HepG2 (cell line): ENCODE data around the gene TRIM31. TPM values are rescaled to one million over a fixed set of nuclear protein-coding genes. Genes with fewer than 3 reads are reported as not detected.

ENCODE experiments used
- ARNT ChIP-seq: fragments of 450-650 bp; IDR thresholded peaks from 2 replicates; pipeline ENCODE4 v1.6.1; 2017
- BATF2 ChIP-seq: sonication (generic); formaldehyde crosslinking; IDR thresholded peaks from 2 replicates; pipeline ENCODE4 v1.8.0; 2022; ENCODE audit warnings: mild to moderate bottlenecking, missing genetic modification reagents, moderate library complexity
- BCLAF1 ChIP-seq: fragments of 450-650 bp; IDR thresholded peaks from 2 replicates; pipeline ENCODE4 v1.6.1; 2017; ENCODE audit warnings: mild to moderate bottlenecking
- FOXK1 ChIP-seq: sonication (generic); formaldehyde crosslinking; IDR thresholded peaks from 2 replicates; pipeline ENCODE4 v1.4.0; 2020; ENCODE audit warnings: low read depth, missing genetic modification reagents, borderline replicate concordance
- GPN1 ChIP-seq: sonication (generic); formaldehyde crosslinking; IDR thresholded peaks from 2 replicates; pipeline ENCODE4 v1.5.1; 2020; ENCODE audit warnings: missing genetic modification reagents, borderline replicate concordance
- KMT2B ChIP-seq: IDR thresholded peaks from 2 replicates; pipeline ENCODE4 v1.6.1; 2016; ENCODE audit warnings: missing genetic modification reagents, missing compliant biosample characterization
- MBNL3 ChIP-seq: fragments of 250-450 bp; sonication (Bioruptor Pico); conservative IDR thresholded peaks from 2 replicates; pipeline ENCODE4 v1.8.0; 2022; ENCODE audit warnings: mild to moderate bottlenecking, inconsistent platforms
- MTF1 ChIP-seq: sonication (generic); formaldehyde crosslinking; IDR thresholded peaks from 2 replicates; pipeline ENCODE4 v1.5.0; 2020; ENCODE audit warnings: missing genetic modification reagents
- NRL ChIP-seq: sonication (generic); formaldehyde crosslinking; IDR thresholded peaks from 2 replicates; pipeline ENCODE4 v1.5.0; 2020; ENCODE audit warnings: missing genetic modification reagents, mild to moderate bottlenecking, moderate library complexity, borderline replicate concordance
- POGZ ChIP-seq: sonication (generic); formaldehyde crosslinking; IDR thresholded peaks from 2 replicates; pipeline ENCODE4 v1.4.0; 2020; ENCODE audit warnings: mild to moderate bottlenecking, missing genetic modification reagents
- RBFOX2 ChIP-seq: fragments of 200-400 bp; formaldehyde crosslinking; IDR thresholded peaks from 2 replicates; pipeline ENCODE4 v1.6.1; 2017; ENCODE audit warnings: low read depth, mild to moderate bottlenecking, low read length
- SIN3B ChIP-seq: fragments of 150-350 bp; IDR thresholded peaks from 2 replicates; pipeline ENCODE4 v1.6.1; 2014; ENCODE audit warnings: low read length
- SMARCC2 ChIP-seq: fragments of 450-650 bp; IDR thresholded peaks from 2 replicates; pipeline ENCODE4 v1.6.1; 2017; ENCODE audit warnings: antibody characterized with exemption, mild to moderate bottlenecking
- SNRNP70 ChIP-seq: fragments of 200-400 bp; formaldehyde crosslinking; IDR thresholded peaks from 2 replicates; pipeline ENCODE4 v1.6.1; 2017; ENCODE audit warnings: mild to moderate bottlenecking, low read depth, low read length, moderate library complexity
- ZFP41 ChIP-seq: sonication (generic); formaldehyde crosslinking; IDR thresholded peaks from 2 replicates; pipeline ENCODE4 v1.4.0; 2020; ENCODE audit warnings: mild to moderate bottlenecking, missing genetic modification reagents, borderline replicate concordance
- ZNF225 ChIP-seq: sonication (generic); formaldehyde crosslinking; IDR thresholded peaks from 2 replicates; pipeline ENCODE4 v1.4.0; 2020; ENCODE audit warnings: mild to moderate bottlenecking, missing genetic modification reagents
- ZNF512 ChIP-seq: sonication (generic); formaldehyde crosslinking; IDR thresholded peaks from 2 replicates; pipeline ENCODE4 v1.4.0; 2020; ENCODE audit warnings: mild to moderate bottlenecking, missing genetic modification reagents
- ZNF574 ChIP-seq: sonication (generic); formaldehyde crosslinking; IDR thresholded peaks from 2 replicates; pipeline ENCODE4 v1.4.0; 2020; ENCODE audit warnings: missing genetic modification reagents
- ZNF670 ChIP-seq: sonication (generic); formaldehyde crosslinking; IDR thresholded peaks from 2 replicates; pipeline ENCODE4 v1.8.0; 2022; ENCODE audit warnings: mild to moderate bottlenecking, missing genetic modification reagents, borderline replicate concordance
- polyA plus RNA-seq, 8 experiments: library from polyadenylated mRNA; depleted of rRNA in 3 of 8; stranded (reverse) in 7 of 8; unstranded in 1 of 8; fragments of >200 nt; fragmentation: Illumina TruSeq in 4 of 8; extraction: Trizol in 4 of 8; gene quantifications; 2 replicates each; pipeline versions ENCODE4 v1.2.1 to v1.2.3, GENCODE V29; 2011 to 2016; ENCODE audit warnings: low read depth in 4 of 8, missing spikeins in 1 of 8, mixed read lengths in 1 of 8; ENCODE audit not compliant: insufficient read depth in 1 of 8
- total RNA-seq, 5 experiments: library from RNA; depleted of rRNA; stranded (reverse); fragments of >200 nt; fragmentation: Illumina TruSeq; extraction: Trizol; gene quantifications; 2 replicates each; pipeline ENCODE4 v1.2.3, GENCODE V29; 2016; ENCODE audit warnings: low read depth in 1 of 5

TRIM31 gene
- total and polyA plus RNA-seq, 2 of the 13 experiments (the other 11 are each of a cell fraction or from before 2014, with no cell fraction given), result 0.13 to 0.51 TPM

- TF ChIP-seq BATF2 (CRISPR knock-in tag) (no peak), ZNF670 (CRISPR knock-in tag) (no peak), NRL (CRISPR knock-in tag) (no peak), ZNF512 (no peak), GPN1 (CRISPR knock-in tag) (no peak), SNRNP70 (no peak), ZFP41 (CRISPR knock-in tag) (no peak), RBFOX2 (no peak), KMT2B (CRISPR knock-in tag) (peak; percentile 62), MBNL3 (CRISPR knock-in tag) (no peak), SIN3B (no peak), POGZ (CRISPR knock-in tag) (peak; percentile 26; the same call in 1 of the 2 replicates), ZNF574 (peak; percentile 79), ZNF225 (CRISPR knock-in tag) (no peak), MTF1 (no peak), BCLAF1 (no peak), SMARCC2 (no peak), ARNT (no peak), FOXK1 (no peak; the same call in 1 of the 2 replicates)
Observed at GRCh38 chr6:30130887-30131862, 18.3 kb upstream of the TRIM31 start (continued).
